Measurements from ENCODE around the gene MAS1L.
"Not testable (repeated sequence)": the region's sequence is repeated elsewhere in the genome, so short reads cannot be mapped to it uniquely, and the experiment has no call there.

The MAS1L gene

GRCh38 chr6:29477923-29478450 is 9.8 kb downstream of the MAS1L start:
- no peak for DNase-seq

GRCh38 chr6:29474996-29475395 is 12.8 kb downstream of the MAS1L start:
- no peak for DNase-seq

- DNase-seq: no peak
Measured at GRCh38 chr6:29466241-29466640, 21.5 kb downstream of the MAS1L start.

GRCh38 chr6:29465801-29466200 is 22.0 kb downstream of the MAS1L start:
- no peak for DNase-seq

GRCh38 chr6:29465279-29465678 is 22.5 kb downstream of the MAS1L start:
- no peak for DNase-seq

- no peak for DNase-seq
Measured at GRCh38 chr6:29462022-29462421, 25.7 kb downstream of the MAS1L start.

- DNase-seq: no peak
Measured at GRCh38 chr6:29461021-29461814, 26.5 kb downstream of the MAS1L start.

- no peak for DNase-seq
Measured at GRCh38 chr6:29456971-29457370, 30.8 kb downstream of the MAS1L start, which contains the start of the genes OR11A1 and OR2H1. Gene OR11A1, minus strand, starts transcription at chr6:29457071. Its CDS starts 29,430 bp downstream, at chr6:29427641. Gene OR2H1, plus strand, starts transcription at chr6:29457155. Its CDS starts 4,615 bp downstream, at chr6:29461770.

GRCh38 chr6:29451471-29452193 is 36.1 kb downstream of the MAS1L start:
- DNase-seq: no peak

GRCh38 chr6:29447670-29448069 is 40.1 kb downstream of the MAS1L start:
- DNase-seq: no peak

- DNase-seq: not testable (repeated sequence)
Measured at GRCh38 chr6:29444031-29444430, 43.7 kb downstream of the MAS1L start.

GRCh38 chr6:29442719-29443118 is 45.0 kb downstream of the MAS1L start:
- DNase-seq: no peak

GRCh38 chr6:29439006-29439405 is 48.8 kb downstream of the MAS1L start, which contains the start of gene OR10C1:
Gene OR10C1, plus strand, starts transcription at chr6:29439306. Its CDS starts 710 bp downstream, at chr6:29440016.
- no peak for DNase-seq

- DNase-seq: peak; percentile 22
Measured at GRCh38 chr6:29436730-29437129, 51.0 kb downstream of the MAS1L start.

Measured in NCI-H1105 treated with DMSO at 0.1 percent for 48 hours (cell line).